D721Med (cell line): Measurements from ENCODE around the gene C19orf47.

Source experiments
- DNase-seq: peaks from one replicate; pipeline ENCODE4 v3.0.0; 2011; ENCODE audit warnings: low spot score; ENCODE audit not compliant: insufficient read length
- FAIRE-seq: peaks from 2 replicates; lab custom pipeline; 2011; peaks lifted over from hg19 to GRCh38; lab: Jason Lieb, UNC
- CTCF ChIP-seq: IDR thresholded peaks from 2 replicates; pipeline ENCODE4 v1.5.1; 2012; ENCODE audit warnings: mild to moderate bottlenecking, control low read depth; ENCODE audit not compliant: insufficient read depth; ENCODE audit errors: missing control alignments

C19orf47 gene

GRCh38 chr19:40315812-40316470 lies 32.3 kb downstream of the C19orf47 start:
- DNase-seq (no peak), FAIRE-seq (no peak)
- TF ChIP-seq CTCF: no peak

- FAIRE-seq (no peak), DNase-seq (no peak)
- no peak for TF ChIP-seq CTCF
These were observed 33.5 kb downstream of the C19orf47 start for GRCh38 chr19:40314656-40315055.

- no peak for TF ChIP-seq CTCF
- no peak for FAIRE-seq
- no peak for DNase-seq
These were observed 34.8 kb downstream of the C19orf47 start for GRCh38 chr19:40313229-40313983.

- FAIRE-seq: no peak
- TF ChIP-seq CTCF: no peak
- no peak for DNase-seq
These were observed 35.7 kb downstream of the C19orf47 start for GRCh38 chr19:40312533-40312932.

GRCh38 chr19:40309666-40310065 lies 38.5 kb downstream of the C19orf47 start:
- no peak for FAIRE-seq
- DNase-seq: no peak
- no peak for TF ChIP-seq CTCF

GRCh38 chr19:40305403-40305802 lies 42.8 kb downstream of the C19orf47 start:
- peak; percentile 77 for TF ChIP-seq CTCF
- DNase-seq (peak; percentile 81), FAIRE-seq (no peak)

GRCh38 chr19:40304306-40304705 lies 43.9 kb downstream of the C19orf47 start:
- DNase-seq (no peak), FAIRE-seq (no peak)
- TF ChIP-seq CTCF: no peak
